Cardiac fibroblast (primary cell): ENCODE data around the gene IL27RA.

Experiments
- DNase-seq, 2 donors: peaks; one replicate each; pipeline versions ENCODE4 v3.0.0 to v3.0.0-alpha.2; 2010; ENCODE audit warnings: low read depth in 2 of 2
- H3K4me3 ChIP-seq, 2 donors: replicated peaks in 1 of 2; 1 replicate in 1 of 2; 2 replicates in 1 of 2; pipeline ENCODE4 v1.5.1; 2011; ENCODE audit warnings: low read depth in 2 of 2, low read length in 2 of 2, mild to moderate bottlenecking in 2 of 2, moderate library complexity in 1 of 2
- TF ChIP-seq, protein P1 (sequence below): IDR thresholded peaks from one replicate; pipeline ENCODE4 v1.5.1; 2011; ENCODE audit warnings: low read depth, mild to moderate bottlenecking, low read length, inconsistent platforms

The IL27RA gene

DNA sequence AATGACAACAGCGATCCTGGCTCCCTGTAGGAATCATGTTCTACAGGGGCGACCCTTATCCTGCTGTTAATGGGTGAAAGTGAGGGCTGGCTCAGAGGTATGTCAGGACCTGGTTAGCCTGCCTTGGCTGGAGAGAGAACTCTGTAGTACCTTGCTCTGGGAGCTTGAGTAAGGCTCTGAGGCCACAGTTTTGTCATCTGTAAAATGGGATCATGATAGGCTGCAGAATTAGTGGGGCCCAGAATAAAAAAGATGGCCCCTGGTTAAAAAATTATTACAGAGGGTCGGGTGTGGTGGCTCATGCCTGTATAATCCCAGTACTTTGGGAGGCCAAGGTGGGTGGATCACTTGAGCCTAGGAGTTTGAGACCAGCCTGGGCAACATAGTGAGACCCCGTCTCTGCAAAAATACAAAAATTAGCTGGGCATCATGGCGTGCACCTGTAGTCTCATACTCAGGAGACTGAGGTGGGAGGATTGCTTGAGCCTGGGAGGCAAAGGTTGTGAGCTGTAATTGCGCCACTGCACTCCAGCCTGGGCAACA, 69.5 kb downstream of the IL27RA start:
- TF ChIP-seq, protein P1, sequence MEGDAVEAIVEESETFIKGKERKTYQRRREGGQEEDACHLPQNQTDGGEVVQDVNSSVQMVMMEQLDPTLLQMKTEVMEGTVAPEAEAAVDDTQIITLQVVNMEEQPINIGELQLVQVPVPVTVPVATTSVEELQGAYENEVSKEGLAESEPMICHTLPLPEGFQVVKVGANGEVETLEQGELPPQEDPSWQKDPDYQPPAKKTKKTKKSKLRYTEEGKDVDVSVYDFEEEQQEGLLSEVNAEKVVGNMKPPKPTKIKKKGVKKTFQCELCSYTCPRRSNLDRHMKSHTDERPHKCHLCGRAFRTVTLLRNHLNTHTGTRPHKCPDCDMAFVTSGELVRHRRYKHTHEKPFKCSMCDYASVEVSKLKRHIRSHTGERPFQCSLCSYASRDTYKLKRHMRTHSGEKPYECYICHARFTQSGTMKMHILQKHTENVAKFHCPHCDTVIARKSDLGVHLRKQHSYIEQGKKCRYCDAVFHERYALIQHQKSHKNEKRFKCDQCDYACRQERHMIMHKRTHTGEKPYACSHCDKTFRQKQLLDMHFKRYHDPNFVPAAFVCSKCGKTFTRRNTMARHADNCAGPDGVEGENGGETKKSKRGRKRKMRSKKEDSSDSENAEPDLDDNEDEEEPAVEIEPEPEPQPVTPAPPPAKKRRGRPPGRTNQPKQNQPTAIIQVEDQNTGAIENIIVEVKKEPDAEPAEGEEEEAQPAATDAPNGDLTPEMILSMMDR: no peak
- no peak overlapping the region for H3K4me3 ChIP-seq
- DNase-seq: no peak

DNA sequence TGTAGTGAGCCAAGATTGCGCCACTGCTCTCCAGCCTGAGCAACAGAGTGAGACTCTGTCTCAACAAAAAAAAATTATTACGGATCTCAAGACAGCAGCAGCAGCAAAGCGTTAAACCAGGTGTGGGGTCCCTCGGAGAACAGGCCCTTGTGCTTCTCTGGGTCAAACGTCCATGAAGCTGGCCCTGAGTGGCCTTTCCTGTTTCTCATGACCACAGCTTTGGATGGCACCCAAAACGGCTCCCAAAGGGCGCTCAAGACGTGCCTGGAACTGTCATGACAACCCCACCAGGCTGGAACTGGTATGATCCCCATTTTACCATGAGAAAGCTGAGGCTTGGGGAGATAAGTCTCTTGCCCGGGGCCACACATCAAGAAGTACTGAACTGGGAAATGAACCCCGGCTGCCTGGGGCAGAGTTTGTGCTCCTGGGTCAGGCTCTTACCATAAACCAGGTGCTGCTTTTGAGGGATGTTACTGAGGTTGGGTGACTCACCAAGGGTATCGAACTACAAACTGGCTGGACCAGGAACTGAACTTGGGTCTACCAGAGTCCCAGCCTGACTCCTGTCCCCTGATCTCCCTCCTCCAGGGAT, 70.6 kb downstream of the IL27RA start:
- DNase-seq: peak; percentile 33 to 39
- TF ChIP-seq, protein P1: no peak
- no peak overlapping the region for H3K4me3 ChIP-seq

DNA sequence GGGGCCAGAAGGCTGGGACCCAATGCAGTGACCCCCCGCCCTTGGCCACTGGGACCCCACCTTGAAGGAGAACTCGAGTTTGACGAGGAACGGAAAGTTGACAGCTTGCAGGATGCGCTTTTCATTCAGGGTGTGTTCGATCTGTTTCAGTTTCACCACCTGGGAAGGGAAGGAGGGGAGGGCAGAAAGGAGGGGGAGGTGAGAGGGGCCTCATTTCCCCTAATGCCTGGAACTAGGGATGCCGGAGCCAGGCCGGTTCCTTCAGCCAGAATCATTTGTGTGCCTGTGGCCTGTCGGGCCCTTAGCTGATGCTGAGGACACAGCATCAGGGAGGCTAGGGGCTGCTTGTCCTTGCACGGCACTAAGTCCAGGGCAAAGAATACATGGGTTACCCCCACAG, 71.2 kb downstream of the IL27RA start:
- TF ChIP-seq, protein P1: no peak
- H3K4me3 ChIP-seq: no peak overlapping the region
- DNase-seq: no peak
